ENCODE data around the gene PPP1R26. TPM values are rescaled to one million over a fixed set of nuclear protein-coding genes. Genes with fewer than 3 reads are reported as not detected.
"Not testable (repeated sequence)": the region's sequence is repeated elsewhere in the genome, so short reads cannot be mapped to it uniquely, and the experiment has no call there.

Gene PPP1R26
- total RNA-seq, 1 donor from 2014 or later = 23.3 TPM

- intact Hi-C loops (cut with micrococcal nuclease) = no loop called here
- ATAC-seq = no peak
Observed at GRCh38 chr9:135455401-135456030, 24.1 kb upstream of the PPP1R26 start.

GRCh38 chr9:135456436-135457104 lies 23.0 kb upstream of the PPP1R26 start:
- DNase-seq = no peak
- no peak for ATAC-seq
- intact Hi-C loops (cut with micrococcal nuclease) = no loop called here

More at GRCh38 chr9:135455401-135456030, 24.1 kb upstream of the PPP1R26 start:
- DNase-seq = no peak

GRCh38 chr9:135458478-135458877 lies 21.1 kb upstream of the PPP1R26 start:
- ATAC-seq; intact Hi-C loops (cut with micrococcal nuclease); DNase-seq: not testable (repeated sequence)

GRCh38 chr9:135461936-135462335 lies 17.6 kb upstream of the PPP1R26 start:
- ATAC-seq (no peak), DNase-seq (no peak)
- intact Hi-C loops (cut with micrococcal nuclease) = no loop called here

- no peak for ATAC-seq
- intact Hi-C loops (cut with micrococcal nuclease) = no loop called here
- no peak for DNase-seq
Observed at GRCh38 chr9:135463140-135463539, 16.4 kb upstream of the PPP1R26 start.

GRCh38 chr9:135464181-135464580 lies 15.4 kb upstream of the PPP1R26 start:
- ATAC-seq (no peak), DNase-seq (no peak)
- intact Hi-C loops (cut with micrococcal nuclease) = no loop called here

GRCh38 chr9:135468854-135469521 lies 10.6 kb upstream of the PPP1R26 start:
- ATAC-seq (no peak), DNase-seq (no peak)
- intact Hi-C loops (cut with micrococcal nuclease) = no loop called here

- no peak for ATAC-seq
- intact Hi-C loops (cut with micrococcal nuclease) = no loop called here
- DNase-seq = no peak
Observed at GRCh38 chr9:135471791-135472640, 7.6 kb upstream of the PPP1R26 start.

- ATAC-seq = no peak
- DNase-seq = no peak
- intact Hi-C loops (cut with micrococcal nuclease) = no loop called here
Observed at GRCh38 chr9:135473972-135474543, 5.5 kb upstream of the PPP1R26 start.

- no peak for DNase-seq
- no peak for ATAC-seq
- intact Hi-C loops (cut with micrococcal nuclease) = no loop called here
Observed at GRCh38 chr9:135474915-135475314, 4.7 kb upstream of the PPP1R26 start.

- DNase-seq (no peak), ATAC-seq (no peak)
- intact Hi-C loops (cut with micrococcal nuclease) = no loop called here
Observed at GRCh38 chr9:135476561-135477355, 2.8 kb upstream of the PPP1R26 start.

GRCh38 chr9:135478191-135478590 lies 1.4 kb upstream of the PPP1R26 start:
- DNase-seq = no peak
- no peak for ATAC-seq
- intact Hi-C loops (cut with micrococcal nuclease) = no loop called here

GRCh38 chr9:135478829-135479468 lies 633 bp upstream of the PPP1R26 start:
- intact Hi-C loops (cut with micrococcal nuclease) = no loop called here
- ATAC-seq (peak; percentile 60), DNase-seq (peak; percentile 60)

GRCh38 chr9:135480071-135480939 lies 723 bp downstream of the PPP1R26 start:
- ATAC-seq (peak; percentile 68), DNase-seq (peak; percentile 61)
- intact Hi-C loops (cut with micrococcal nuclease) = no loop called here

GRCh38 chr9:135480940-135481310 lies 1.3 kb downstream of the PPP1R26 start:
- ATAC-seq (no peak), DNase-seq (no peak)
- intact Hi-C loops (cut with micrococcal nuclease) = no loop called here

- ATAC-seq (no peak), DNase-seq (no peak)
- intact Hi-C loops (cut with micrococcal nuclease) = no loop called here
Observed at GRCh38 chr9:135482015-135482754, 2.6 kb downstream of the PPP1R26 start.

Data from left ventricle myocardium superior (tissue), 1 donor.